ENCODE measurements around the gene ETF1. TPM values are rescaled to one million over a fixed set of nuclear protein-coding genes. Genes with fewer than 3 reads are reported as not detected.
"Not testable (repeated sequence)": the region's sequence is repeated elsewhere in the genome, so short reads cannot be mapped to it uniquely, and the experiment has no call there.

ETF1 gene
- total RNA-seq, 2 donors from 2014 or later: 24.9 to 36.6 TPM

- Histone ChIP-seq H3K36me3 (replicated peaks in 1 of 2; ENCODE audit: insufficient read depth in 1 of 2, low read depth in 2 of 2) (peaks cover 0 to 20% of the 10 kb centered on the region in 2 donors), H3K4me3 (no peak overlapping the region), H3K9me3 (no peaks in the 10 kb centered on the region), H3K27me3 (no peaks in the 10 kb centered on the region), H3K27ac (no peak overlapping the region), H3K4me1 (peaks cover 13% of the 10 kb centered on the region)
- WGBS, 2 donors: 61 to 62% methylated on average over 3 of the region's 3 CpGs
- intact Hi-C loops (cut with DNase I): no loop called here
- no peak for TF ChIP-seq CTCF (IDR thresholded peaks at IDR 0.05)
- no peak for TF ChIP-seq POLR2A (IDR thresholded peaks at IDR 0.05)
- no peak for ATAC-seq
- DNase-seq: no peak
Observed at GRCh38 chr5:138515556-138516245, 27.3 kb downstream of the ETF1 start.

GRCh38 chr5:138514021-138514420, 29.0 kb downstream of the ETF1 start:
- WGBS, 2 donors: 93 to 94% methylated on average over 1 of the region's 1 CpG
- ATAC-seq (no peak), DNase-seq (no peak)
- TF ChIP-seq POLR2A (IDR thresholded peaks at IDR 0.05): no peak
- no peak for TF ChIP-seq CTCF (IDR thresholded peaks at IDR 0.05)
- Histone ChIP-seq H3K4me3 (no peak overlapping the region), H3K27ac (no peak overlapping the region), H3K4me1 (peaks cover 8% of the 10 kb centered on the region), H3K27me3 (no peaks in the 10 kb centered on the region), H3K36me3 (replicated peaks in 1 of 2; ENCODE audit: insufficient read depth in 1 of 2, low read depth in 2 of 2) (peaks cover 0 to 24% of the 10 kb centered on the region in 2 donors), H3K9me3 (no peaks in the 10 kb centered on the region)
- intact Hi-C loops (cut with DNase I): no loop called here

- H3K27ac ChIP-seq: no peak overlapping the region
- no peak overlapping the region for H3K4me3 ChIP-seq
- no peaks in the 10 kb centered on the region for H3K9me3 ChIP-seq
- DNase-seq: no peak
- TF ChIP-seq POLR2A (IDR thresholded peaks at IDR 0.05) (no peak), CTCF (IDR thresholded peaks at IDR 0.05) (no peak)
- intact Hi-C loops (cut with DNase I): no loop called here
- ATAC-seq: no peak
- peaks cover 14% of the 10 kb centered on the region for H3K4me1 ChIP-seq
- WGBS, 2 donors: 63 to 74% methylated on average over 3 of the region's 3 CpGs
- H3K36me3 ChIP-seq (replicated peaks in 1 of 2; ENCODE audit: insufficient read depth in 1 of 2, low read depth in 2 of 2): peaks cover 0 to 22% of the 10 kb centered on the region in 2 donors
- H3K27me3 ChIP-seq: no peaks in the 10 kb centered on the region
Observed at GRCh38 chr5:138508958-138509357, 34.1 kb downstream of the ETF1 start.

GRCh38 chr5:138507485-138507884, 35.6 kb downstream of the ETF1 start:
- Histone ChIP-seq H3K4me1 (peaks cover 17% of the 10 kb centered on the region), H3K36me3 (replicated peaks in 1 of 2; ENCODE audit: insufficient read depth in 1 of 2, low read depth in 2 of 2) (peaks cover 0 to 16% of the 10 kb centered on the region in 2 donors)
- DNase-seq; H3K4me3 ChIP-seq; H3K27ac ChIP-seq; ATAC-seq; intact Hi-C loops (cut with DNase I); H3K9me3 ChIP-seq; H3K27me3 ChIP-seq: not testable (repeated sequence)
- 75 to 87% methylated on average over 8 of the region's 8 CpGs for WGBS, 2 donors

- no peak for TF ChIP-seq CTCF (IDR thresholded peaks at IDR 0.05)
- TF ChIP-seq POLR2A (IDR thresholded peaks at IDR 0.05): no peak
- no peaks in the 10 kb centered on the region for H3K27me3 ChIP-seq
- no peak overlapping the region for H3K4me3 ChIP-seq
- no peak for ATAC-seq
- no peak for DNase-seq
- H3K4me1 ChIP-seq: peaks cover 17% of the 10 kb centered on the region
- no peak overlapping the region for H3K27ac ChIP-seq
- 78 to 82% methylated on average over 10 of the region's 10 CpGs for WGBS, 2 donors
- peaks cover 0 to 16% of the 10 kb centered on the region in 2 donors for H3K36me3 ChIP-seq (replicated peaks in 1 of 2; ENCODE audit: insufficient read depth in 1 of 2, low read depth in 2 of 2)
- intact Hi-C loops (cut with DNase I): no loop called here
- H3K9me3 ChIP-seq: no peaks in the 10 kb centered on the region
Observed at GRCh38 chr5:138506370-138507306, 36.4 kb downstream of the ETF1 start.
